Suprapubic skin (tissue), 4 donors: ENCODE data around the gene NLE1.
A peak's percentile ranks its signal among the peaks of the same experiment; 100 is the strongest.

Experiments
- EP300 ChIP-seq: sonication (generic); formaldehyde crosslinking; IDR thresholded peaks from one replicate; pipeline ENCODE4 v1.6.1; 2017; ENCODE audit warnings: antibody characterized with exemption
- POLR2A ChIP-seq, 2 donors: fragments of 450-650 bp; IDR thresholded peaks; one replicate each; pipeline ENCODE4 v1.6.1; 2017; ENCODE audit warnings: antibody characterized with exemption in 2 of 2, mild to moderate bottlenecking in 2 of 2, moderate library complexity in 2 of 2
- POLR2AphosphoS5 ChIP-seq, 3 donors: sonication (generic); formaldehyde crosslinking; IDR thresholded peaks; one replicate each; pipeline ENCODE4 v1.6.1; 2017; ENCODE audit warnings: antibody characterized with exemption in 3 of 3
- TF ChIP-seq, protein P1 (sequence below), 2 donors: fragments of 200-600 bp in 1 of 2; fragments of 450-650 bp in 1 of 2; sonication (generic) in 1 of 2; IDR thresholded peaks; one replicate each; pipeline ENCODE4 v1.5.1; 2016 to 2019; ENCODE audit warnings: antibody characterized with exemption in 2 of 2, mild to moderate bottlenecking in 1 of 2, moderate library complexity in 1 of 2

DNA sequence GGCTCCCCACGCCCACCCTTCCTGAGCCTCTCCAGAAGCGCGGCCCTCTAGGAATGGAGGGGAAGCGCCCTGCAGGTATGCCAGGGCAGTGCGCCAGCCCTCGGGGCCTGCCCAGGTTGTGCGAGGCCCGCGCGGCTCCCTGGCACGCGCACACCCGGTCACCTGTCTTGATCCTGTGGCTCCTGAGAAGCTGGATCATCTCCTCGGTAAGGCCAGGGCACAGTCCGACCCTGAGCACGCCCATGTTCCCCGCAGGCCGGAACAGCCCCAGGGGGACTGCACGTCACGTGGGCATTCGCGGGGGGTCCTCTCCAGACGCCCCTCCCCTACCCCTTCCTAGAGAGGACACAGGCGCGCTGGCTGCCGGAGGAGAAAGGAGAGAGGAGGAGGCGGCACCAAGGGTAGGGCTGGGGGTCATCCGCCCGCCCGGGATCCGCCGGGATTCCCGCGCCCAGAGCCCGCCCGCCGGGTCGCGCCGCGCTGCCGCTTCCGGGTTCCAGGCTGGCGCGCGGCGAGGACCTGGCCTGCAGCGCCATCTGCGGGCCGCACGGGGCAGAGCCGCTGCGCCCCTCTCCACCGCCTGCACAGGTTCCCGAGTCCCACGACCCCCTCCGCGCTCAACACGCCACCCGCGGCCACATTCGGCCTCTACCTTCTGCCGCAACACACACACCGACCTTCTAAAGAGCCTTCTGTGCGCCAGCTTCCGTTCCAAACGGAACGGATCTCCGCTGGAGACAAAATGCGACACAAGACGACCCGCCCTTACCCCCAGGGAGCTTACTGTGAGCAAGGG, 22.5 kb downstream of the NLE1 start, which contains the start of gene RAD51D:
- TF ChIP-seq, protein P1, sequence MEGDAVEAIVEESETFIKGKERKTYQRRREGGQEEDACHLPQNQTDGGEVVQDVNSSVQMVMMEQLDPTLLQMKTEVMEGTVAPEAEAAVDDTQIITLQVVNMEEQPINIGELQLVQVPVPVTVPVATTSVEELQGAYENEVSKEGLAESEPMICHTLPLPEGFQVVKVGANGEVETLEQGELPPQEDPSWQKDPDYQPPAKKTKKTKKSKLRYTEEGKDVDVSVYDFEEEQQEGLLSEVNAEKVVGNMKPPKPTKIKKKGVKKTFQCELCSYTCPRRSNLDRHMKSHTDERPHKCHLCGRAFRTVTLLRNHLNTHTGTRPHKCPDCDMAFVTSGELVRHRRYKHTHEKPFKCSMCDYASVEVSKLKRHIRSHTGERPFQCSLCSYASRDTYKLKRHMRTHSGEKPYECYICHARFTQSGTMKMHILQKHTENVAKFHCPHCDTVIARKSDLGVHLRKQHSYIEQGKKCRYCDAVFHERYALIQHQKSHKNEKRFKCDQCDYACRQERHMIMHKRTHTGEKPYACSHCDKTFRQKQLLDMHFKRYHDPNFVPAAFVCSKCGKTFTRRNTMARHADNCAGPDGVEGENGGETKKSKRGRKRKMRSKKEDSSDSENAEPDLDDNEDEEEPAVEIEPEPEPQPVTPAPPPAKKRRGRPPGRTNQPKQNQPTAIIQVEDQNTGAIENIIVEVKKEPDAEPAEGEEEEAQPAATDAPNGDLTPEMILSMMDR (IDR thresholded peaks at IDR 0.05), result peak; percentile 93 to 98
- no peak for TF ChIP-seq POLR2A (IDR thresholded peaks at IDR 0.05)
- no peak for TF ChIP-seq POLR2AphosphoS5 (IDR thresholded peaks at IDR 0.05)
- no peak for TF ChIP-seq EP300
